ENCODE results near the gene UBE2I. TPM values are rescaled to one million over a fixed set of nuclear protein-coding genes. Genes with fewer than 3 reads are reported as not detected.

Gene UBE2I
- total RNA-seq, 1 experiment from 2014 or later = 361 TPM

- TSS peak; percentile 74 for BruUV-seq (replicated peaks)
- no peak for TF ChIP-seq EZH2 (IDR thresholded peaks at IDR 0.05; ENCODE audit: borderline replicate concordance, low read depth, low read length, poor library complexity, severe bottlenecking)
- CTCF ChIA-PET = no interaction called here
- no peak for DNase-seq (ENCODE audit: low spot score)
- Histone ChIP-seq H3K27ac (ENCODE audit: low read depth, low read length, poor library complexity, severe bottlenecking) (peak overlapping the region; percentile 82), H3K27me3 (replicated peaks; ENCODE audit: insufficient read depth, low read depth, low read length, poor library complexity) (no peaks in the 10 kb centered on the region), H3K4me1 (ENCODE audit: insufficient read depth, low read length, poor library complexity, severe bottlenecking) (peaks cover 11% of the 10 kb centered on the region), H3K36me3 (ENCODE audit: insufficient read depth, low read length, poor library complexity, severe bottlenecking) (peaks cover 4% of the 10 kb centered on the region), H3K4me3 (ENCODE audit: low read depth, low read length, poor library complexity, severe bottlenecking) (peak overlapping the region; percentile 78), H3K9me3 (ENCODE audit: low read depth, low read length, poor library complexity, severe bottlenecking) (no peaks in the 10 kb centered on the region)
- intact Hi-C loops (cut with micrococcal nuclease; ENCODE audit: unreplicated experiment) = no loop called here
- POLR2A ChIA-PET (ENCODE audit: low non-redundant PET) = no interaction called here
These were observed 41.3 kb downstream of the UBE2I start for GRCh38 chr16:1350691-1351090.

DNA sequence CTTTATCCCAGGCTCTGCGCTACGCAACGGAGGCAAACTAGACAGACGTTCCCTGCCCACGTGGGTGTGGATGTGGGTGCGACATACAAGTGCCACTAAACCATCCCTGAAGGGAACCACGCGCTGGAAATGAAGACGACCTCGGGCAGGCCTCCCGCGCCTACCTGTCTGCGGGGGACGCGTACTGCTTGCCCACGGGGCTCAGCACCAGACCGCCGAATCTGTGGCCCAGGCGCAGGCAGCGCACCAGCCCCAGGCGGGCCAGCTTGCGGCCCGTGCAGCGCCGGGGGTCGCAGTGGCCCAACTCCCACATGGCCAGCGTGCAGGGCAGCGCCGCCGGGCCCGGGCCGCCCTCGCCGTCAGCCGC, 41.8 kb downstream of the UBE2I start:
- peaks cover 11% of the 10 kb centered on the region for H3K4me1 ChIP-seq (ENCODE audit: insufficient read depth, low read length, poor library complexity, severe bottlenecking)
- H3K4me3 ChIP-seq (ENCODE audit: low read depth, low read length, poor library complexity, severe bottlenecking) = peak overlapping the region; percentile 78
- peaks cover 4% of the 10 kb centered on the region for H3K36me3 ChIP-seq (ENCODE audit: insufficient read depth, low read length, poor library complexity, severe bottlenecking)
- ChIA-PET CTCF (interaction anchor here (0.6 kb wide), 1 partner anchor 20 kb away, joined by 7 read pairs; no protein-coding TSS in a partner anchor), POLR2A (ENCODE audit: low non-redundant PET) (no interaction called here)
- no peaks in the 10 kb centered on the region for H3K9me3 ChIP-seq (ENCODE audit: low read depth, low read length, poor library complexity, severe bottlenecking)
- H3K27ac ChIP-seq (ENCODE audit: low read depth, low read length, poor library complexity, severe bottlenecking) = peak overlapping the region; percentile 82
- no peak for DNase-seq (ENCODE audit: low spot score)
- H3K27me3 ChIP-seq (replicated peaks; ENCODE audit: insufficient read depth, low read depth, low read length, poor library complexity) = no peaks in the 10 kb centered on the region
- no TSS peak for BruUV-seq (replicated peaks)
- intact Hi-C loops (cut with micrococcal nuclease; ENCODE audit: unreplicated experiment) = no loop called here
- TF ChIP-seq, protein P1, sequence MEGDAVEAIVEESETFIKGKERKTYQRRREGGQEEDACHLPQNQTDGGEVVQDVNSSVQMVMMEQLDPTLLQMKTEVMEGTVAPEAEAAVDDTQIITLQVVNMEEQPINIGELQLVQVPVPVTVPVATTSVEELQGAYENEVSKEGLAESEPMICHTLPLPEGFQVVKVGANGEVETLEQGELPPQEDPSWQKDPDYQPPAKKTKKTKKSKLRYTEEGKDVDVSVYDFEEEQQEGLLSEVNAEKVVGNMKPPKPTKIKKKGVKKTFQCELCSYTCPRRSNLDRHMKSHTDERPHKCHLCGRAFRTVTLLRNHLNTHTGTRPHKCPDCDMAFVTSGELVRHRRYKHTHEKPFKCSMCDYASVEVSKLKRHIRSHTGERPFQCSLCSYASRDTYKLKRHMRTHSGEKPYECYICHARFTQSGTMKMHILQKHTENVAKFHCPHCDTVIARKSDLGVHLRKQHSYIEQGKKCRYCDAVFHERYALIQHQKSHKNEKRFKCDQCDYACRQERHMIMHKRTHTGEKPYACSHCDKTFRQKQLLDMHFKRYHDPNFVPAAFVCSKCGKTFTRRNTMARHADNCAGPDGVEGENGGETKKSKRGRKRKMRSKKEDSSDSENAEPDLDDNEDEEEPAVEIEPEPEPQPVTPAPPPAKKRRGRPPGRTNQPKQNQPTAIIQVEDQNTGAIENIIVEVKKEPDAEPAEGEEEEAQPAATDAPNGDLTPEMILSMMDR (conservative IDR thresholded peaks at IDR 0.05; ENCODE audit: low read depth, low read length) = no peak
- no peak for TF ChIP-seq EZH2 (IDR thresholded peaks at IDR 0.05; ENCODE audit: borderline replicate concordance, low read depth, low read length, poor library complexity, severe bottlenecking)

GRCh38 chr16:1351582-1352362, 42.3 kb downstream of the UBE2I start, which contains the start of the genes GNPTG and TSR3:
Gene GNPTG, plus strand, starts transcription at chr16:1351931. Its CDS starts 35 bp downstream, at chr16:1351966.
Gene TSR3, minus strand, starts transcription at chr16:1351878. Its CDS starts 74 bp downstream, at chr16:1351804.
- TF ChIP-seq EZH2 (IDR thresholded peaks at IDR 0.05; ENCODE audit: borderline replicate concordance, low read depth, low read length, poor library complexity, severe bottlenecking) = no peak
- TF ChIP-seq, protein P1 (conservative IDR thresholded peaks at IDR 0.05; ENCODE audit: low read depth, low read length) = no peak
- Histone ChIP-seq H3K9me3 (ENCODE audit: low read depth, low read length, poor library complexity, severe bottlenecking) (no peaks in the 10 kb centered on the region), H3K4me1 (ENCODE audit: insufficient read depth, low read length, poor library complexity, severe bottlenecking) (peaks cover 11% of the 10 kb centered on the region), H3K27ac (ENCODE audit: low read depth, low read length, poor library complexity, severe bottlenecking) (peak within 1 kb of the TSS; percentile 82), H3K4me3 (ENCODE audit: low read depth, low read length, poor library complexity, severe bottlenecking) (peak within 1 kb of the TSS; percentile 78), H3K27me3 (replicated peaks; ENCODE audit: insufficient read depth, low read depth, low read length, poor library complexity) (no peaks in the 10 kb centered on the region), H3K36me3 (ENCODE audit: insufficient read depth, low read length, poor library complexity, severe bottlenecking) (peaks cover 4% of the 10 kb centered on the region)
- DNase-seq (ENCODE audit: low spot score) = peak; percentile 89
- BruUV-seq (replicated peaks) = no TSS peak
- intact Hi-C loops (cut with micrococcal nuclease; ENCODE audit: unreplicated experiment) = no loop called here
- ChIA-PET CTCF (interaction anchor here (0.6 kb wide), 1 partner anchor 21 kb away, joined by 7 read pairs; no protein-coding TSS in a partner anchor), POLR2A (ENCODE audit: low non-redundant PET) (no interaction called here)

Data from A673 (cell line).